OCI-LY3 (cell line): Measurements from ENCODE around the gene DOCK1.

Experiments
- CTCF ChIP-seq: fragments of 200-600, 300-600 bp; sonication (generic); IDR thresholded peaks from 2 replicates; pipeline ENCODE4 v1.5.1; 2014; ENCODE audit warnings: antibody characterized with exemption, low read length, low read depth
- EZH2phosphoT487 ChIP-seq: fragments of 200-600 bp; shearing (Covaris generic); IDR thresholded peaks from 2 replicates; pipeline ENCODE4 v1.6.1; 2018; ENCODE audit warnings: antibody characterized with exemption, mixed run types, low read depth

DNA sequence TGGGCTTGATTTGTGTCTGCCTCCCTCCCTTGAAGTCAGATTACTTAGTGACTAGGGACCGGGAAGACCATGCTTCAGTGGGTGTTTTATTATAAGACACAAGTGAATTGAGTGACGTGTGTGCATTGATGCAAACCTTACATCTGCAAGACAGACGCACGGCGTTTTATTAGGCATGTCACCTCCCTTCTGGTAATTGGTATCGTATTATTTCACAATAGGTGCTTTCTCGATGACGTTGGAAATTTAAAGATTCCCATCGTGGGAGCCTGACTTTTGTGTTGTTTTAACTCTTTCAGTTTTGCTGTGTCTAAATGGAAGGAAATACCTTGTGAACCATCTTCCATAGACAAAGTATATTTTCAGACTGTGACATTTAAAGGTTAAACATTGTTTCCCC, 158.5 kb downstream of the DOCK1 start:
- TF ChIP-seq CTCF, result no peak
- no peak for TF ChIP-seq EZH2phosphoT487
